Measurements from ENCODE around the gene A4GALT. TPM values are rescaled to one million over a fixed set of nuclear protein-coding genes. Genes with fewer than 3 reads are reported as not detected.
A peak's percentile ranks its signal among the peaks of the same experiment; 100 is the strongest.
"Not testable (repeated sequence)": the region's sequence is repeated elsewhere in the genome, so short reads cannot be mapped to it uniquely, and the experiment has no call there.

The A4GALT gene
- polyA plus RNA-seq, 2 donors: 19.3 to 50.3 TPM

DNA sequence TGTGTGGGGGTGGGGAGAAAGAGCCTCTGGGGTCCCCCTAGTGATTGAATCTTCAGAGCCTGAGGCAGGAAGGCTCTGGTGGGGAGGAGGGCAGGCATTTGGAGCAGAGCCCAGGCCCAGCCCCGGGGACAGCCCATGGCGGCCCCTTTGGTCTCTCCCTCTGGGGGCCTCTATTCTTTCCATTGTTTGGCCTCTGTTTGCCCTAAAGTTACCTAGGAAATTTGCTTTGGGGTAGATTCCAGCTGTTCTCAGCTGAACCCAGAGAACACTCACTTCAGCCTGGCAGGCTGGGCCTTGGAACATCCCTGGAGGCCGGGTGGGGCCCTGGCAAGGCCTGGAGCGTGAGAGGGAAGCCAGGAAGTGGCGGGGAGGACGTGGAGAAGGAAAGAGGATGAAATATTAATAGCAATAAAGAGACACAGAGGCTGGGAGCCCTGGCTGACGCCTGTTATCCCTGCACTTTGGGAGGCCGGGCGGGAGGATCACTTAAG lies 22.9 kb upstream of the A4GALT start:
- no peaks in the 10 kb centered on the region for H3K27me3 ChIP-seq (ENCODE audit: control insufficient read depth in 1 of 2, insufficient read depth in 2 of 2, low read length in 2 of 2)
- H3K9me3 ChIP-seq (ENCODE audit: control insufficient read depth in 2 of 2, insufficient read depth in 1 of 2, low read depth in 1 of 2, low read length in 1 of 2): no peaks in the 10 kb centered on the region
- no peaks in the 10 kb centered on the region for H3K36me3 ChIP-seq (ENCODE audit: control insufficient read depth in 2 of 2, insufficient read depth in 2 of 2, low read length in 1 of 2)
- WGBS, 2 donors: 24 to 33% methylated on average over 9 of the region's 9 CpGs
- H3K4me1 ChIP-seq (ENCODE audit: control insufficient read depth in 2 of 2, insufficient read depth in 2 of 2, low read length in 1 of 2): peaks cover 6 to 7% of the 10 kb centered on the region in 2 donors
- H3K4me3 ChIP-seq (ENCODE audit: low read depth in 1 of 2, low read length in 2 of 2): no peak overlapping the region
- peak overlapping the region; percentile 67 to 85 for H3K27ac ChIP-seq (ENCODE audit: low read depth in 2 of 2, low read length in 1 of 2)

DNA sequence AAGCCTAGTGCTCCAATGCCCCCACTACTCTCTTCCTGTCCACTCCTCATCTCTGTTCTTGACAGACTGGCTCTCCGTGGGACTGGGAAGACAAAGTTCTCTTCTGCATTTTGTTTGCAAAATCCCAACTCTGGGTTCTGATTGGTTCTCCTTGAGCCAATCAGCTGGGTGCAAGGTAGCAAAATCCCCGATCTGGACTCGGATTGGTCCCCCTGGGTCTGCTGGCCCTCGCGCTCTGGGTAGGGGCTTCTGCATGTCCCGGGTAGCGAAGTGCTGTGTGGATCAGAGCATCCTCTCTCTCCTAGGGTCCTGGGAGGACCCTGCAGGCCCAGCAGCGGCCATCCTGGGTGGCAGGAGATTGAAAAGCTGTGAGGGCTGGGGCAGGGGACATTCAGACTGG lies 22.3 kb upstream of the A4GALT start:
- peak overlapping the region; percentile 67 to 85 for H3K27ac ChIP-seq (ENCODE audit: low read depth in 2 of 2, low read length in 1 of 2)
- H3K36me3 ChIP-seq (ENCODE audit: control insufficient read depth in 2 of 2, insufficient read depth in 2 of 2, low read length in 1 of 2): no peaks in the 10 kb centered on the region
- H3K4me3 ChIP-seq (ENCODE audit: low read depth in 1 of 2, low read length in 2 of 2): no peak overlapping the region
- peaks cover 4 to 6% of the 10 kb centered on the region in 2 donors for H3K4me1 ChIP-seq (ENCODE audit: control insufficient read depth in 2 of 2, insufficient read depth in 2 of 2, low read length in 1 of 2)
- 58 to 67% methylated on average over 8 of the region's 8 CpGs for WGBS, 2 donors
- no peaks in the 10 kb centered on the region for H3K27me3 ChIP-seq (ENCODE audit: control insufficient read depth in 1 of 2, insufficient read depth in 2 of 2, low read length in 2 of 2)
- no peaks in the 10 kb centered on the region for H3K9me3 ChIP-seq (ENCODE audit: control insufficient read depth in 2 of 2, insufficient read depth in 1 of 2, low read depth in 1 of 2, low read length in 1 of 2)

DNA sequence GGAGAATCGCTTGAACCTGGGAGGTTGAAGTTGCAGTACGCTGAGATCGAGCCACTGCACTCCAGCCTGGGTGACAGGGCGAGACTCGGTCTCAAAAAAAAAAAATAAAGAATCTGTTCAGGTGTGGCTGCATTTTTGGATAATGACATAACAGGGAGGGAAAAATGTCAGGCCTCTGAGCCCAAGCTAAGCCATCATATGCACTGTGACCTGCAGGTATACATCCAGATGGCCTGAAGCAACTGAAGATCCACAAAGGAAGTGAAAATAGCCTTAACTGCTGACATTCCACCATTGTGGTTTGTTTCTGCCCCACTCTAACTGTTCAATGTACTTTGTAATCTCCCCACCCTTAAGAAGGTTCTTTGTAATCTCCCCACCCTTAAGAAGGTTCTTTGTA lies 19.6 kb upstream of the A4GALT start:
- H3K4me1 ChIP-seq (ENCODE audit: control insufficient read depth in 2 of 2, insufficient read depth in 2 of 2, low read length in 1 of 2); H3K9me3 ChIP-seq (ENCODE audit: control insufficient read depth in 2 of 2, insufficient read depth in 1 of 2, low read depth in 1 of 2, low read length in 1 of 2); H3K4me3 ChIP-seq (ENCODE audit: low read depth in 1 of 2, low read length in 2 of 2); H3K27me3 ChIP-seq (ENCODE audit: control insufficient read depth in 1 of 2, insufficient read depth in 2 of 2, low read length in 2 of 2); H3K36me3 ChIP-seq (ENCODE audit: control insufficient read depth in 2 of 2, insufficient read depth in 2 of 2, low read length in 1 of 2): not testable (repeated sequence)
- peak overlapping the region in 1 of 2 donors; percentile 4 for H3K27ac ChIP-seq (ENCODE audit: low read depth in 2 of 2, low read length in 1 of 2)
- WGBS, 2 donors: 69 to 81% methylated on average over 5 of the region's 5 CpGs

DNA sequence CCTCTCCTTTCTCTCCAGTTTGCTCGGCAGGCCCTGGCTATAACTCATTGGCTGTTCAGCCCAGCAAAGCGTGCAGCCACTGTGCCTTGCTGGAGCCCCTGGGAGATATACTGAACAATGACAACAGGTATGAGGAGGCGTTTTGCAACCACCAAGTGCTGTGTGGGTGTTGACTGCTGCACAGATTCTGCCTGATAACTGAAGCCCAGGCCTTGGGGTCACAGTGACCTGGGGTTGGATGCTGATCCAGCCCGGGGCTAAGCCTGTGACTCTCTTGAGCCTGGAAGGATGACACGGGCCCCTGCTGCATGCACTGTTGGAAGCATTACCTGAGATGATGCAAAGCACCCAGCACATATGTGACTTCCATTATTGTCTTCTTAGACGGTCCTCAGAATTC lies 13.7 kb upstream of the A4GALT start:
- no peak overlapping the region for H3K4me3 ChIP-seq (ENCODE audit: low read depth in 1 of 2, low read length in 2 of 2)
- no peaks in the 10 kb centered on the region for H3K4me1 ChIP-seq (ENCODE audit: control insufficient read depth in 2 of 2, insufficient read depth in 2 of 2, low read length in 1 of 2)
- no peak overlapping the region for H3K27ac ChIP-seq (ENCODE audit: low read depth in 2 of 2, low read length in 1 of 2)
- no peaks in the 10 kb centered on the region for H3K9me3 ChIP-seq (ENCODE audit: control insufficient read depth in 2 of 2, insufficient read depth in 1 of 2, low read depth in 1 of 2, low read length in 1 of 2)
- no peaks in the 10 kb centered on the region for H3K27me3 ChIP-seq (ENCODE audit: control insufficient read depth in 1 of 2, insufficient read depth in 2 of 2, low read length in 2 of 2)
- WGBS, 2 donors: 77 to 78% methylated on average over 6 of the region's 6 CpGs
- no peaks in the 10 kb centered on the region for H3K36me3 ChIP-seq (ENCODE audit: control insufficient read depth in 2 of 2, insufficient read depth in 2 of 2, low read length in 1 of 2)

DNA sequence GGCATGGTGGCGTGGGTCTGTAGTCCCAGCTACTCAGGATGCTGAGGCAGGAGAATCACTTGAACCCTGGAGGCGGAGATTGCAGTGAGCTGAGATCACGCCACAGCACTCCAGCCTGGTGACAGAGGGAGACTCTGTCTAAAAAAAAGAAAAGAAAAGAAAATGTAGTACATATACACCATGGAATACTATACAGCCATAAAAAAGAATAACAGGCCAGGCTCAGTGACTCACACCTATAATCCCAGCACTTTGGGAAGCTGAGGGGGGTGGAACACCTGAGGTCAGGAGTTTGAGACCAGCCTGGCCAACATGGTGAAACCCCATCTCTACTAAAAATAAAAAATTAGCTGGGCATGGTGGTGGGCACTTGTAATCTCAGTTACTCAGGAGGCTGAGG lies 12.7 kb upstream of the A4GALT start:
- H3K36me3 ChIP-seq (ENCODE audit: control insufficient read depth in 2 of 2, insufficient read depth in 2 of 2, low read length in 1 of 2); H3K4me3 ChIP-seq (ENCODE audit: low read depth in 1 of 2, low read length in 2 of 2): not testable (repeated sequence)
- 89 to 94% methylated on average over 3 of the region's 3 CpGs for WGBS, 2 donors

DNA sequence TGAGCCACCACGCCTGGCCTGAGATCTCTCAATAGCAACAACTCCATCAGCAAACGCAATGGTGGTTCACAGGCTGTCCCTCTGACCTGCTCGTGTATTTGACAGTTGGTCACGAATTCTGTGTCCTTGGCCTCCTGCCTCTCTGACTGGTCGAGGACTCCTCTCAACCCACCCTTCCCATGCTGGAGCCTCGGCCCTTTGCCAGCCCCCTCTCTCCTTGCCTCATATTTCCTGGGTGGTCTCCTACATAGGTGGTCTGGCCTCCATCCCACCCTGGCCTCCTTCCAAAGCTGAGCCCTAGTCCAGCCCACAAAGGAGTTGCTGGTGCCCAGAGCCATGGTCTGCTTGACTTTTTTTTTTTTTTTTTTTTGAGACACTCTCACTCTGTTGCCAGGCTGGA lies 11.4 kb upstream of the A4GALT start:
- Histone ChIP-seq H3K27me3 (ENCODE audit: control insufficient read depth in 1 of 2, insufficient read depth in 2 of 2, low read length in 2 of 2) (no peaks in the 10 kb centered on the region), H3K4me1 (ENCODE audit: control insufficient read depth in 2 of 2, insufficient read depth in 2 of 2, low read length in 1 of 2) (no peaks in the 10 kb centered on the region), H3K9me3 (ENCODE audit: control insufficient read depth in 2 of 2, insufficient read depth in 1 of 2, low read depth in 1 of 2, low read length in 1 of 2) (no peaks in the 10 kb centered on the region), H3K27ac (ENCODE audit: low read depth in 2 of 2, low read length in 1 of 2) (no peak overlapping the region), H3K36me3 (ENCODE audit: control insufficient read depth in 2 of 2, insufficient read depth in 2 of 2, low read length in 1 of 2) (no peaks in the 10 kb centered on the region), H3K4me3 (ENCODE audit: low read depth in 1 of 2, low read length in 2 of 2) (no peak overlapping the region)
- WGBS, 2 donors: 79 to 81% methylated on average over 6 of the region's 6 CpGs

More for the DNA sequence above, 12.7 kb upstream of the A4GALT start:
- not testable (repeated sequence) for H3K27ac ChIP-seq (ENCODE audit: low read depth in 2 of 2, low read length in 1 of 2); H3K4me1 ChIP-seq (ENCODE audit: control insufficient read depth in 2 of 2, insufficient read depth in 2 of 2, low read length in 1 of 2); H3K27me3 ChIP-seq (ENCODE audit: control insufficient read depth in 1 of 2, insufficient read depth in 2 of 2, low read length in 2 of 2); H3K9me3 ChIP-seq (ENCODE audit: control insufficient read depth in 2 of 2, insufficient read depth in 1 of 2, low read depth in 1 of 2, low read length in 1 of 2)

DNA sequence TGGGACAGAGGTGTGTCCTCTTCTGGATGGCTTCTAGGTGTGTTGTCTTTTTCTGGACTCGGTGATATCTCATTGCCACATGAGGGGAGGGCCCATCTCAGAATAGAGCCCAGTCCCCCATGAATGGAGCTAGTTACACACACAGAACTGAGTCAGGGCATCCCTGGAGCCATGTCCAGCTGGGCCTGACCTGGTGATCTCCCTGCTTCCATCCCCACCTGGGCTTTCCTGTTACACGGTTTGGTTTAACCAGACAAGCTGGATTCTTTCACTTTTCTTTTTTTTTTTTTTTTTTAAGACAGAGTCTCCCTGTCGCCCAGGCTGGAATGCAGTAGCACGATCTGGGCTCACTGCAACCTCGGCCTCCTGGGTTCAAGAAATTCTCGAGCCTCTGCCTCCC lies 6.1 kb upstream of the A4GALT start:
- H3K4me3 ChIP-seq (ENCODE audit: low read depth in 1 of 2, low read length in 2 of 2): no peak overlapping the region
- H3K36me3 ChIP-seq (ENCODE audit: control insufficient read depth in 2 of 2, insufficient read depth in 2 of 2, low read length in 1 of 2): no peaks in the 10 kb centered on the region
- no peaks in the 10 kb centered on the region for H3K4me1 ChIP-seq (ENCODE audit: control insufficient read depth in 2 of 2, insufficient read depth in 2 of 2, low read length in 1 of 2)
- H3K27ac ChIP-seq (ENCODE audit: low read depth in 2 of 2, low read length in 1 of 2): peak overlapping the region in 1 of 2 donors; percentile 48
- no peaks in the 10 kb centered on the region for H3K27me3 ChIP-seq (ENCODE audit: control insufficient read depth in 1 of 2, insufficient read depth in 2 of 2, low read length in 2 of 2)
- no peaks in the 10 kb centered on the region for H3K9me3 ChIP-seq (ENCODE audit: control insufficient read depth in 2 of 2, insufficient read depth in 1 of 2, low read depth in 1 of 2, low read length in 1 of 2)
- WGBS, 2 donors: 74 to 75% methylated on average over 6 of the region's 6 CpGs

DNA sequence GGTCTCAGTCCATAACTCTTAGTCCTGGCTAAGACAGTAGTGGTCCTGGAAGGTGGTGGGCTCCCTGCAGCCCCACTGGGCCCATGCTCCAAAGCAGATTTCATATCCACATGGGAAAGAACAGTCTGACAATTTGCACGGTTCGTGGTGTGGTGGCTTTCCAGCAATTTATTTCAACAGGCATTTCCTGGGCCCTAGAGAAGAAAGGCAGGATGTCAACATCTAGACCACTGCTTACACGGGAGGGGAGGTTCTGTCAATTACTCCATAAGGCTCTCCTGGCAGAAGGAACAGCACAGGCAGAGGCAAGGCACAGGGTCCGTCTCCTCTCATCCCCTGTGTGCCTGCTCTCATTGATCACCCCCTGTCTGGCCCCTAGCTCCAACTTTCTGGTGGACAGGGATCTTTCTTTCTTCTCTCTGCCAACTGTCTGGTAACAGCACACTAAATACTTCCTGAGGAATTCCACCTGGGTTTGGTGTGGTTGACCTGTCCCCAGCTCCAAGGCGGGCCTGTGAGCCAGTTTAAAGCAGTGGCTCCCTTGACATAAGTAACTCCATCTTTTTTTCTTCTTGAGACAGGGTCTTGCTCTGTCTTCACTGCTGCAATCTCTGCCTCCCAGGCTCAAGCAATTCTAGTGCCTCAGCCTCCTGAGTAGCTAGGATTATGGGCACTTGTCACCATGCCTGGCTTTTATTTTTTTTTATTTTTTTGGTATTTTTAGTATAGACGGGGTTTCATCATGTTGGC lies 5.1 kb upstream of the A4GALT start:
- H3K4me1 ChIP-seq (ENCODE audit: control insufficient read depth in 2 of 2, insufficient read depth in 2 of 2, low read length in 1 of 2): no peaks in the 10 kb centered on the region
- no peaks in the 10 kb centered on the region for H3K27me3 ChIP-seq (ENCODE audit: control insufficient read depth in 1 of 2, insufficient read depth in 2 of 2, low read length in 2 of 2)
- no peak overlapping the region for H3K27ac ChIP-seq (ENCODE audit: low read depth in 2 of 2, low read length in 1 of 2)
- no peaks in the 10 kb centered on the region for H3K9me3 ChIP-seq (ENCODE audit: control insufficient read depth in 2 of 2, insufficient read depth in 1 of 2, low read depth in 1 of 2, low read length in 1 of 2)
- WGBS, 2 donors: 71 to 78% methylated on average over 6 of the region's 6 CpGs
- H3K36me3 ChIP-seq (ENCODE audit: control insufficient read depth in 2 of 2, insufficient read depth in 2 of 2, low read length in 1 of 2): no peaks in the 10 kb centered on the region
- no peak overlapping the region for H3K4me3 ChIP-seq (ENCODE audit: low read depth in 1 of 2, low read length in 2 of 2)

DNA sequence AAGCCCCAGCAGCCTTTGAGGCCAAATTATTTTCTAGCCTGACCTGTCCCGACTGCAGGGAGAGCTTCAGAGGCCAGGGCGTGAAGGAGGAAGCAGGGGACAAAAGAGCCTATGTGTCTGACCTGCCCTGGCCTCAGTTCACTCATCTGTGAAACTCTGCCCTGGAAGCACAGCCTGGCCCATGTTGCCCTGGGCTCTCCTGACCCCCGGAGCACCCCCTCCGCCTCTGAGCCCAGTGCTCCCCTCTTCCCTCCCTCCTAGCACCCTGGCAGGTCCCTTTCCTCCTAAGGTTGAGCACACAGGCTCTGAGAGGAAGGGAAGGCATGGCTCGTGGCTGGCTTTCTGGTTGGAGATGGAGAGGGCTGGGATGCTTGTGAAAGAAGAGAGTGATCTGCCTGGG lies 3.4 kb upstream of the A4GALT start:
- H3K27ac ChIP-seq (ENCODE audit: low read depth in 2 of 2, low read length in 1 of 2): no peak overlapping the region
- H3K36me3 ChIP-seq (ENCODE audit: control insufficient read depth in 2 of 2, insufficient read depth in 2 of 2, low read length in 1 of 2): no peaks in the 10 kb centered on the region
- H3K9me3 ChIP-seq (ENCODE audit: control insufficient read depth in 2 of 2, insufficient read depth in 1 of 2, low read depth in 1 of 2, low read length in 1 of 2): no peaks in the 10 kb centered on the region
- no peaks in the 10 kb centered on the region for H3K4me1 ChIP-seq (ENCODE audit: control insufficient read depth in 2 of 2, insufficient read depth in 2 of 2, low read length in 1 of 2)
- H3K27me3 ChIP-seq (ENCODE audit: control insufficient read depth in 1 of 2, insufficient read depth in 2 of 2, low read length in 2 of 2): peaks cover 0 to 3% of the 10 kb centered on the region in 2 donors
- WGBS, 2 donors: 64 to 68% methylated on average over 5 of the region's 5 CpGs
- H3K4me3 ChIP-seq (ENCODE audit: low read depth in 1 of 2, low read length in 2 of 2): no peak overlapping the region

DNA sequence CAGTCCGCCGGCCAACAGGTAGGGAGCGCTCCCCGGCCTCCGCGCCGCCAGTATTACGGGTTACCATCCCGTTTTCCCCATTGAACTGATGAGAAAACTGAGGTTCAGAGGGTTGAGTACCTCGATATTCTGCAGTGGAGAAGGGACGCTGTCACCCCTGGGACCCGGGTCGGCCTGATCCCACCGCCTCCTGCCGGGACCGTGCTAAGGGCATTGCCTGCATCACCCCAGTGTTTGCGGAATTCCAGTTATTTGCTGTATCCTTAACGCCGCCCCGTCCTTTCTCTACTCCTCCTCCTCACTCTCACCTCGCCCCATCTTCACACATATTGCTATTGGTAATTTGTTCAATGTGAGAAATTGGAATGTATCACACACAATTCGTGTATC lies 370 bp upstream of the A4GALT start:
- H3K27me3 ChIP-seq (ENCODE audit: control insufficient read depth in 1 of 2, insufficient read depth in 2 of 2, low read length in 2 of 2): peaks cover 0 to 3% of the 10 kb centered on the region in 2 donors
- peak overlapping the region; percentile 29 to 66 for H3K27ac ChIP-seq (ENCODE audit: low read depth in 2 of 2, low read length in 1 of 2)
- peaks cover 11 to 12% of the 10 kb centered on the region in 2 donors for H3K4me1 ChIP-seq (ENCODE audit: control insufficient read depth in 2 of 2, insufficient read depth in 2 of 2, low read length in 1 of 2)
- H3K9me3 ChIP-seq (ENCODE audit: control insufficient read depth in 2 of 2, insufficient read depth in 1 of 2, low read depth in 1 of 2, low read length in 1 of 2): no peaks in the 10 kb centered on the region
- H3K4me3 ChIP-seq (ENCODE audit: low read depth in 1 of 2, low read length in 2 of 2): peak overlapping the region; percentile 49 to 58
- 2 to 5% methylated on average over 14 to 22 of the region's 22 CpGs for WGBS, 2 donors
- H3K36me3 ChIP-seq (ENCODE audit: control insufficient read depth in 2 of 2, insufficient read depth in 2 of 2, low read length in 1 of 2): no peaks in the 10 kb centered on the region

Data from esophagus (tissue), 2 donors.